ENCODE data around the gene AOAH. TPM values are rescaled to one million over a fixed set of nuclear protein-coding genes. Genes with fewer than 3 reads are reported as not detected.
A peak's percentile ranks its signal among the peaks of the same experiment; 100 is the strongest.

The AOAH gene
- total and polyA plus RNA-seq, 4 donors, result 1.9 to 34.9 (median 11.7) TPM

- no peak overlapping the region for H3K27ac ChIP-seq (ENCODE audit: low read depth in 1 of 2, low read length in 2 of 2)
- no peak for ATAC-seq (ENCODE audit: low FRiP score)
- intact Hi-C loops (cut with DNase I), result no loop called here
Measured at GRCh38 chr7:36746347-36746746, 22.1 kb upstream of the AOAH start.

GRCh38 chr7:36742911-36743775 is 18.8 kb upstream of the AOAH start:
- WGBS, 2 donors, result 89 to 90% methylated on average over 6 of the region's 6 CpGs

More at GRCh38 chr7:36746347-36746746, 22.1 kb upstream of the AOAH start:
- peak in 1 of 2 donors; percentile 60 for DNase-seq
- no peak overlapping the region for H3K4me3 ChIP-seq (ENCODE audit: low read length in 2 of 2)
- no peaks in the 10 kb centered on the region for H3K36me3 ChIP-seq (ENCODE audit: control insufficient read depth in 1 of 2, insufficient read depth in 2 of 2, low read length in 1 of 2)
- WGBS, 2 donors, result 23 to 25% methylated on average over 5 of the region's 5 CpGs
- no peaks in the 10 kb centered on the region for H3K9me3 ChIP-seq (ENCODE audit: control insufficient read depth, low read length)
- H3K27me3 ChIP-seq (ENCODE audit: control insufficient read depth in 1 of 2, insufficient read depth in 2 of 2, low read length in 1 of 2), result no peaks in the 10 kb centered on the region
- H3K4me1 ChIP-seq (ENCODE audit: control insufficient read depth in 1 of 2, insufficient read depth in 2 of 2, low read length in 2 of 2), result no peaks in the 10 kb centered on the region

GRCh38 chr7:36741866-36742265 is 17.6 kb upstream of the AOAH start:
- no peak overlapping the region for H3K4me3 ChIP-seq (ENCODE audit: low read length in 2 of 2)
- WGBS, 2 donors, result 87% methylated on average over 3 of the region's 3 CpGs
- intact Hi-C loops (cut with DNase I), result no loop called here
- ATAC-seq (ENCODE audit: low FRiP score) (no peak), DNase-seq (no peak)
- H3K27me3 ChIP-seq (ENCODE audit: control insufficient read depth in 1 of 2, insufficient read depth in 2 of 2, low read length in 1 of 2), result no peaks in the 10 kb centered on the region
- H3K9me3 ChIP-seq (ENCODE audit: control insufficient read depth, low read length), result no peaks in the 10 kb centered on the region
- no peak overlapping the region for H3K27ac ChIP-seq (ENCODE audit: low read depth in 1 of 2, low read length in 2 of 2)
- no peaks in the 10 kb centered on the region for H3K36me3 ChIP-seq (ENCODE audit: control insufficient read depth in 1 of 2, insufficient read depth in 2 of 2, low read length in 1 of 2)
- no peaks in the 10 kb centered on the region for H3K4me1 ChIP-seq (ENCODE audit: control insufficient read depth in 1 of 2, insufficient read depth in 2 of 2, low read length in 2 of 2)

More at GRCh38 chr7:36742911-36743775, 18.8 kb upstream of the AOAH start:
- Histone ChIP-seq H3K36me3 (ENCODE audit: control insufficient read depth in 1 of 2, insufficient read depth in 2 of 2, low read length in 1 of 2) (no peaks in the 10 kb centered on the region), H3K27ac (ENCODE audit: low read depth in 1 of 2, low read length in 2 of 2) (no peak overlapping the region), H3K9me3 (ENCODE audit: control insufficient read depth, low read length) (no peaks in the 10 kb centered on the region), H3K4me3 (ENCODE audit: low read length in 2 of 2) (no peak overlapping the region), H3K27me3 (ENCODE audit: control insufficient read depth in 1 of 2, insufficient read depth in 2 of 2, low read length in 1 of 2) (no peaks in the 10 kb centered on the region), H3K4me1 (ENCODE audit: control insufficient read depth in 1 of 2, insufficient read depth in 2 of 2, low read length in 2 of 2) (no peaks in the 10 kb centered on the region)
- intact Hi-C loops (cut with DNase I), result no loop called here
- ATAC-seq (ENCODE audit: low FRiP score) (no peak), DNase-seq (peak in 1 of 2 donors; percentile 76)

- no peak overlapping the region for H3K27ac ChIP-seq (ENCODE audit: low read depth in 1 of 2, low read length in 2 of 2)
- no peak overlapping the region for H3K4me3 ChIP-seq (ENCODE audit: low read length in 2 of 2)
- no peaks in the 10 kb centered on the region for H3K9me3 ChIP-seq (ENCODE audit: control insufficient read depth, low read length)
- intact Hi-C loops (cut with DNase I), result no loop called here
- no peaks in the 10 kb centered on the region for H3K4me1 ChIP-seq (ENCODE audit: control insufficient read depth in 1 of 2, insufficient read depth in 2 of 2, low read length in 2 of 2)
- ATAC-seq (ENCODE audit: low FRiP score) (no peak), DNase-seq (no peak)
- WGBS, 2 donors, result 95% methylated on average over 3 of the region's 3 CpGs
- H3K36me3 ChIP-seq (ENCODE audit: control insufficient read depth in 1 of 2, insufficient read depth in 2 of 2, low read length in 1 of 2), result no peaks in the 10 kb centered on the region
- H3K27me3 ChIP-seq (ENCODE audit: control insufficient read depth in 1 of 2, insufficient read depth in 2 of 2, low read length in 1 of 2), result no peaks in the 10 kb centered on the region
Measured at GRCh38 chr7:36739351-36739750, 15.1 kb upstream of the AOAH start.

- Histone ChIP-seq H3K4me1 (ENCODE audit: control insufficient read depth in 1 of 2, insufficient read depth in 2 of 2, low read length in 2 of 2) (no peaks in the 10 kb centered on the region), H3K27me3 (ENCODE audit: control insufficient read depth in 1 of 2, insufficient read depth in 2 of 2, low read length in 1 of 2) (no peaks in the 10 kb centered on the region), H3K36me3 (ENCODE audit: control insufficient read depth in 1 of 2, insufficient read depth in 2 of 2, low read length in 1 of 2) (no peaks in the 10 kb centered on the region), H3K27ac (ENCODE audit: low read depth in 1 of 2, low read length in 2 of 2) (no peak overlapping the region), H3K9me3 (ENCODE audit: control insufficient read depth, low read length) (peaks cover 3% of the 10 kb centered on the region), H3K4me3 (ENCODE audit: low read length in 2 of 2) (no peak overlapping the region)
- peak; percentile 54 for ATAC-seq (ENCODE audit: low FRiP score)
- intact Hi-C loops (cut with DNase I), result no loop called here
- no peak for DNase-seq
- WGBS, 2 donors, result 85 to 87% methylated on average over 6 of the region's 6 CpGs
Measured at GRCh38 chr7:36736899-36737211, 12.6 kb upstream of the AOAH start.

GRCh38 chr7:36736090-36736898 is 12.0 kb upstream of the AOAH start:
- Histone ChIP-seq H3K4me3 (ENCODE audit: low read length in 2 of 2) (no peak overlapping the region), H3K4me1 (ENCODE audit: control insufficient read depth in 1 of 2, insufficient read depth in 2 of 2, low read length in 2 of 2) (no peaks in the 10 kb centered on the region), H3K9me3 (ENCODE audit: control insufficient read depth, low read length) (peaks cover 3% of the 10 kb centered on the region), H3K27me3 (ENCODE audit: control insufficient read depth in 1 of 2, insufficient read depth in 2 of 2, low read length in 1 of 2) (no peaks in the 10 kb centered on the region), H3K27ac (ENCODE audit: low read depth in 1 of 2, low read length in 2 of 2) (no peak overlapping the region), H3K36me3 (ENCODE audit: control insufficient read depth in 1 of 2, insufficient read depth in 2 of 2, low read length in 1 of 2) (no peaks in the 10 kb centered on the region)
- no peak for DNase-seq
- 77 to 88% methylated on average over 4 of the region's 4 CpGs for WGBS, 2 donors
- no peak for ATAC-seq (ENCODE audit: low FRiP score)
- intact Hi-C loops (cut with DNase I), result no loop called here

- 16 to 35% methylated on average over 2 of the region's 2 CpGs for WGBS, 2 donors
- H3K4me3 ChIP-seq (ENCODE audit: low read length in 2 of 2), result no peak overlapping the region
- H3K9me3 ChIP-seq (ENCODE audit: control insufficient read depth, low read length), result peaks cover 3% of the 10 kb centered on the region
- no peaks in the 10 kb centered on the region for H3K27me3 ChIP-seq (ENCODE audit: control insufficient read depth in 1 of 2, insufficient read depth in 2 of 2, low read length in 1 of 2)
- no peak overlapping the region for H3K27ac ChIP-seq (ENCODE audit: low read depth in 1 of 2, low read length in 2 of 2)
- H3K4me1 ChIP-seq (ENCODE audit: control insufficient read depth in 1 of 2, insufficient read depth in 2 of 2, low read length in 2 of 2), result no peaks in the 10 kb centered on the region
- H3K36me3 ChIP-seq (ENCODE audit: control insufficient read depth in 1 of 2, insufficient read depth in 2 of 2, low read length in 1 of 2), result no peaks in the 10 kb centered on the region
- intact Hi-C loops (cut with DNase I), result no loop called here
- DNase-seq, result no peak
- no peak for ATAC-seq (ENCODE audit: low FRiP score)
Measured at GRCh38 chr7:36735172-36735571, 10.9 kb upstream of the AOAH start.

GRCh38 chr7:36734731-36735130 is 10.4 kb upstream of the AOAH start:
- ATAC-seq (ENCODE audit: low FRiP score) (no peak), DNase-seq (no peak)
- intact Hi-C loops (cut with DNase I), result no loop called here
- Histone ChIP-seq H3K27ac (ENCODE audit: low read depth in 1 of 2, low read length in 2 of 2) (no peak overlapping the region), H3K4me1 (ENCODE audit: control insufficient read depth in 1 of 2, insufficient read depth in 2 of 2, low read length in 2 of 2) (no peaks in the 10 kb centered on the region), H3K4me3 (ENCODE audit: low read length in 2 of 2) (no peak overlapping the region), H3K27me3 (ENCODE audit: control insufficient read depth in 1 of 2, insufficient read depth in 2 of 2, low read length in 1 of 2) (no peaks in the 10 kb centered on the region), H3K9me3 (ENCODE audit: control insufficient read depth, low read length) (peaks cover 3% of the 10 kb centered on the region), H3K36me3 (ENCODE audit: control insufficient read depth in 1 of 2, insufficient read depth in 2 of 2, low read length in 1 of 2) (no peaks in the 10 kb centered on the region)
- 88% methylated on average over 3 of the region's 3 CpGs for WGBS, 2 donors
